Gastroesophageal sphincter (tissue), 4 donors: ENCODE results near the gene ZNF195. TPM values are rescaled to one million over a fixed set of nuclear protein-coding genes. Genes with fewer than 3 reads are reported as not detected.

Experiments
- ATAC-seq: fragments of 150-250 bp; one replicate; pipeline ENCODE4 v1.9.1; 2016; ENCODE audit warnings: mild to moderate bottlenecking, moderate library complexity
- H3K27ac ChIP-seq, 4 donors: fragments of 200-600 bp; sonication (generic) in 3 of 4; 1 replicate in 3 of 4; 2 replicates in 1 of 4; pipeline ENCODE4 v1.5.1; 2016 to 2019
- H3K27me3 ChIP-seq: fragments of 200-600 bp; sonication (generic); one replicate; pipeline ENCODE4 v1.5.1; 2019
- H3K36me3 ChIP-seq, 2 donors: fragments of 200-600 bp; sonication (generic); one replicate each; pipeline ENCODE4 v1.5.1; 2019; ENCODE audit warnings: control low read depth in 1 of 2
- H3K4me1 ChIP-seq, 3 donors: fragments of 200-600 bp; sonication (generic); 1 replicate in 2 of 3; 2 replicates in 1 of 3; pipeline ENCODE4 v1.5.1; 2016 to 2019; ENCODE audit warnings: control low read depth in 2 of 3
- H3K4me3 ChIP-seq, 2 donors: fragments of 200-600 bp; sonication (generic); one replicate each; pipeline ENCODE4 v1.5.1; 2019; ENCODE audit warnings: mild to moderate bottlenecking in 1 of 2, moderate library complexity in 1 of 2
- H3K9me3 ChIP-seq, 3 donors: fragments of 200-600 bp; sonication (generic); one replicate each; pipeline ENCODE4 v1.5.1; 2017 to 2019; ENCODE audit warnings: control low read depth in 2 of 3
- EP300 ChIP-seq: sonication (generic); formaldehyde crosslinking; IDR thresholded peaks from one replicate; pipeline ENCODE4 v1.6.1; 2017; ENCODE audit warnings: antibody characterized with exemption, mild to moderate bottlenecking
- POLR2A ChIP-seq, 2 donors: fragments of 450-650 bp; IDR thresholded peaks; one replicate each; pipeline ENCODE4 v1.6.1; 2017; ENCODE audit warnings: antibody characterized with exemption in 2 of 2, mild to moderate bottlenecking in 2 of 2, moderate library complexity in 1 of 2
- POLR2AphosphoS5 ChIP-seq: sonication (generic); formaldehyde crosslinking; IDR thresholded peaks from one replicate; pipeline ENCODE4 v1.6.1; 2017; ENCODE audit warnings: antibody characterized with exemption
- whole genome bisulfite sequencing, 2 donors: methylation state at CpG; one replicate each; pipeline ENCODE4 v1.1.5; 2018; ENCODE audit warnings: low coverage in 1 of 2; 5-methylcytosine and 5-hydroxymethylcytosine counted together
- total RNA-seq, 4 donors: library from RNA; depleted of rRNA; stranded (reverse); fragments of >200 nt; gene quantifications; one replicate each; pipeline ENCODE4 v1.1.0, GENCODE V29; 2016
- TF ChIP-seq, protein P1 (sequence below), 4 experiments: fragments of 200-600 bp in 2 of 4; fragments of 450-650 bp in 2 of 4; sonication (generic) in 1 of 4; IDR thresholded peaks; one replicate each; pipeline ENCODE4 v1.5.1; 2017 to 2019; ENCODE audit warnings: antibody characterized with exemption in 4 of 4, mild to moderate bottlenecking in 2 of 4, moderate library complexity in 2 of 4

The ZNF195 gene
- total RNA-seq, 4 donors from 2014 or later, result 7.9 to 19.9 (median 12.6) TPM

GRCh38 chr11:3368199-3368598, 10.7 kb downstream of the ZNF195 start:
- Histone ChIP-seq H3K27ac (no peak overlapping the region), H3K4me1 (no peaks in the 10 kb centered on the region), H3K36me3 (peaks cover 0 to 100% of the 10 kb centered on the region in 2 donors), H3K4me3 (no peak overlapping the region), H3K9me3 (peaks cover 0 to 10% (median 0%) of the 10 kb centered on the region in 3 donors), H3K27me3 (no peaks in the 10 kb centered on the region)
- TF ChIP-seq EP300, result no peak
- TF ChIP-seq, protein P1, sequence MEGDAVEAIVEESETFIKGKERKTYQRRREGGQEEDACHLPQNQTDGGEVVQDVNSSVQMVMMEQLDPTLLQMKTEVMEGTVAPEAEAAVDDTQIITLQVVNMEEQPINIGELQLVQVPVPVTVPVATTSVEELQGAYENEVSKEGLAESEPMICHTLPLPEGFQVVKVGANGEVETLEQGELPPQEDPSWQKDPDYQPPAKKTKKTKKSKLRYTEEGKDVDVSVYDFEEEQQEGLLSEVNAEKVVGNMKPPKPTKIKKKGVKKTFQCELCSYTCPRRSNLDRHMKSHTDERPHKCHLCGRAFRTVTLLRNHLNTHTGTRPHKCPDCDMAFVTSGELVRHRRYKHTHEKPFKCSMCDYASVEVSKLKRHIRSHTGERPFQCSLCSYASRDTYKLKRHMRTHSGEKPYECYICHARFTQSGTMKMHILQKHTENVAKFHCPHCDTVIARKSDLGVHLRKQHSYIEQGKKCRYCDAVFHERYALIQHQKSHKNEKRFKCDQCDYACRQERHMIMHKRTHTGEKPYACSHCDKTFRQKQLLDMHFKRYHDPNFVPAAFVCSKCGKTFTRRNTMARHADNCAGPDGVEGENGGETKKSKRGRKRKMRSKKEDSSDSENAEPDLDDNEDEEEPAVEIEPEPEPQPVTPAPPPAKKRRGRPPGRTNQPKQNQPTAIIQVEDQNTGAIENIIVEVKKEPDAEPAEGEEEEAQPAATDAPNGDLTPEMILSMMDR (IDR thresholded peaks at IDR 0.05), result no peak
- no peak for TF ChIP-seq POLR2A (IDR thresholded peaks at IDR 0.05)
- TF ChIP-seq POLR2AphosphoS5, result no peak
- no peak for ATAC-seq
- WGBS, 2 donors, result 84 to 100% methylated on average over 1 to 3 of the region's 3 CpGs

DNA sequence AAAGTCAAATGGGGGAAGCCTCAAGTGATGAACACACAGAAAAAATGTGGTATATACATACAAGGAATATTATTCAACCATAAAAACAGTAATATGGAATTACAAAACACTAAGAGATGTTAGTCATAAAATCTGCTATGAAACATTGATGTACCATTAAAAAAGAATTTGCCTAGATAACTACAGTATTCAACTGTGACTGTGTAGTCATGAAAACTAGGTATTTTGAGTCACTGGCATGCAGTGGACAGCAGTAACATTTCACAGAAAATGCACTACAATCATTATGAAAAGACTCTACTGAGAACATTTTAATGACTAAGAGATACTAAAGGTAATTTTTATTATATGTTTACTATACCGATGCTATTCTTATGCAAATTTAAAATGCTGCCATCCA, 11.7 kb downstream of the ZNF195 start:
- H3K4me3 ChIP-seq, result no peak overlapping the region
- TF ChIP-seq, protein P1 (IDR thresholded peaks at IDR 0.05), result no peak
- TF ChIP-seq EP300, result no peak
- no peak for ATAC-seq
- H3K4me1 ChIP-seq, result no peaks in the 10 kb centered on the region
- peaks cover 0 to 100% of the 10 kb centered on the region in 2 donors for H3K36me3 ChIP-seq
- no peak overlapping the region for H3K27ac ChIP-seq
- no peaks in the 10 kb centered on the region for H3K27me3 ChIP-seq
- 96 to 100% methylated on average over 1 of the region's 1 CpG for WGBS, 2 donors
- H3K9me3 ChIP-seq, result peaks cover 0 to 15% (median 0%) of the 10 kb centered on the region in 3 donors

- peaks cover 0 to 85% (median 3%) of the 10 kb centered on the region in 3 donors for H3K9me3 ChIP-seq
- H3K36me3 ChIP-seq, result peaks cover 18 to 68% of the 10 kb centered on the region in 2 donors
- TF ChIP-seq EP300, result no peak
- no peak for TF ChIP-seq POLR2AphosphoS5
- TF ChIP-seq, protein P1 (IDR thresholded peaks at IDR 0.05), result no peak
- no peak for TF ChIP-seq POLR2A (IDR thresholded peaks at IDR 0.05)
- H3K4me3 ChIP-seq, result no peak overlapping the region
- 94 to 100% methylated on average over 3 to 5 of the region's 5 CpGs for WGBS, 2 donors
- ATAC-seq, result no peak
- H3K27me3 ChIP-seq, result no peaks in the 10 kb centered on the region
- H3K27ac ChIP-seq, result no peak overlapping the region
- H3K4me1 ChIP-seq, result no peaks in the 10 kb centered on the region
These were observed 19.7 kb downstream of the ZNF195 start for GRCh38 chr11:3359092-3359824.

GRCh38 chr11:3357994-3358676, 20.8 kb downstream of the ZNF195 start:
- H3K9me3 ChIP-seq, result peaks cover 0 to 83% (median 3%) of the 10 kb centered on the region in 3 donors

More at GRCh38 chr11:3357994-3358676, 20.8 kb downstream of the ZNF195 start:
- 90 to 99% methylated on average over 6 to 11 of the region's 11 CpGs for WGBS, 2 donors
- no peak for ATAC-seq
- Histone ChIP-seq H3K4me1 (no peaks in the 10 kb centered on the region), H3K36me3 (peaks cover 18 to 57% of the 10 kb centered on the region in 2 donors), H3K27ac (no peak overlapping the region), H3K4me3 (no peak overlapping the region), H3K27me3 (no peaks in the 10 kb centered on the region)
- no peak for TF ChIP-seq EP300
- no peak for TF ChIP-seq POLR2AphosphoS5
- TF ChIP-seq, protein P1 (IDR thresholded peaks at IDR 0.05), result no peak
- no peak for TF ChIP-seq POLR2A (IDR thresholded peaks at IDR 0.05)
